GM21717 (cell line): ENCODE data around the gene LRRC49.

Experiments used
- ATAC-seq: cut with Tn5 transposase; IDR thresholded peaks from one replicate; pipeline ENCODE4 v1.9.1; 2021; ENCODE audit warnings: mild to moderate bottlenecking, moderate library complexity; ENCODE audit not compliant: unreplicated experiment

The LRRC49 gene

GRCh38 chr15:71048913-71049675, 156.5 kb downstream of the LRRC49 start:
- ATAC-seq: no peak

- no peak for ATAC-seq
These were observed 157.2 kb downstream of the LRRC49 start for GRCh38 chr15:71049706-71050422.

- ATAC-seq: no peak
These were observed 157.8 kb downstream of the LRRC49 start for GRCh38 chr15:71050461-71050860.

GRCh38 chr15:71051539-71051938, 158.9 kb downstream of the LRRC49 start:
- no peak for ATAC-seq

- no peak for ATAC-seq
These were observed 159.7 kb downstream of the LRRC49 start for GRCh38 chr15:71052356-71052755.

GRCh38 chr15:71054286-71054952, 161.8 kb downstream of the LRRC49 start:
- no peak for ATAC-seq

- ATAC-seq: no peak
These were observed 162.8 kb downstream of the LRRC49 start for GRCh38 chr15:71055461-71055860.

GRCh38 chr15:71056111-71056510, 163.5 kb downstream of the LRRC49 start:
- no peak for ATAC-seq

GRCh38 chr15:71057143-71057542, 164.5 kb downstream of the LRRC49 start:
- ATAC-seq: no peak

GRCh38 chr15:71057581-71057980, 165.0 kb downstream of the LRRC49 start:
- ATAC-seq: no peak

- ATAC-seq: no peak
These were observed 168.4 kb downstream of the LRRC49 start for GRCh38 chr15:71060983-71061382.

GRCh38 chr15:71066983-71067382, 174.4 kb downstream of the LRRC49 start:
- ATAC-seq: no peak

- no peak for ATAC-seq
These were observed 177.1 kb downstream of the LRRC49 start for GRCh38 chr15:71069693-71070092.

- no peak for ATAC-seq
These were observed 178.9 kb downstream of the LRRC49 start for GRCh38 chr15:71071529-71071928.

- ATAC-seq: no peak
These were observed 179.8 kb downstream of the LRRC49 start for GRCh38 chr15:71072423-71072822.

GRCh38 chr15:71078506-71079207, 186.0 kb downstream of the LRRC49 start:
- no peak for ATAC-seq

GRCh38 chr15:71079208-71080044, 186.8 kb downstream of the LRRC49 start:
- ATAC-seq: no peak

- ATAC-seq: no peak
These were observed 187.5 kb downstream of the LRRC49 start for GRCh38 chr15:71080166-71080565.

GRCh38 chr15:71080705-71081104, 188.1 kb downstream of the LRRC49 start:
- no peak for ATAC-seq

GRCh38 chr15:71082803-71083202, 190.2 kb downstream of the LRRC49 start:
- no peak for ATAC-seq
